ENCODE measurements around the gene LRP11. TPM values are rescaled to one million over a fixed set of nuclear protein-coding genes. Genes with fewer than 3 reads are reported as not detected.

LRP11 gene
- total RNA-seq, 1 experiment from 2014 or later: 17.7 TPM

DNA sequence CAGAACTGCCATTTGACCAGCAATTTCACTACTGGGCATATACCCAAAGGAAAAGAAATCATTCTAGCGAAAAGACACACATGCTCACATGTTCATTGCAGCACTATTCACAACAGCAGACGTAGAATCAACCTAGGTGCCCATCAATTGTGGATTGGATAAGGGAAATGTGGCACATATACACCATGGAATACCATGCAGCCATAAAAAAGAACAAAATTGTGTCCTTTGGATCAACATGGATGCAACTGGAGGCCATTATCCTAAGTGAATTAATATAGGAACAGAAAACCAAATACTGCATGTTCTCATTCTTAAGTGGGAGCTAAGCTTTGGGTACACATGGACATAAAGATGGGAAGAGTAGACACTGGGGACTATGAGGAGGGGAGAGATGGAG, 17.7 kb upstream of the LRP11 start:
- Mint-ChIP-seq H3K4me3 (ENCODE audit: unreplicated experiment) (no peak overlapping the region), H3K27me3 (ENCODE audit: insufficient read depth, unreplicated experiment) (peaks cover 16% of the 10 kb centered on the region), H3K27ac (ENCODE audit: unreplicated experiment) (no peak overlapping the region), H3K4me1 (ENCODE audit: low read depth, unreplicated experiment) (no peaks in the 10 kb centered on the region), H3K9me3 (ENCODE audit: unreplicated experiment) (no peaks in the 10 kb centered on the region), H3K36me3 (ENCODE audit: insufficient read depth, unreplicated experiment) (no peaks in the 10 kb centered on the region)
- TF ChIP-seq, protein P1, sequence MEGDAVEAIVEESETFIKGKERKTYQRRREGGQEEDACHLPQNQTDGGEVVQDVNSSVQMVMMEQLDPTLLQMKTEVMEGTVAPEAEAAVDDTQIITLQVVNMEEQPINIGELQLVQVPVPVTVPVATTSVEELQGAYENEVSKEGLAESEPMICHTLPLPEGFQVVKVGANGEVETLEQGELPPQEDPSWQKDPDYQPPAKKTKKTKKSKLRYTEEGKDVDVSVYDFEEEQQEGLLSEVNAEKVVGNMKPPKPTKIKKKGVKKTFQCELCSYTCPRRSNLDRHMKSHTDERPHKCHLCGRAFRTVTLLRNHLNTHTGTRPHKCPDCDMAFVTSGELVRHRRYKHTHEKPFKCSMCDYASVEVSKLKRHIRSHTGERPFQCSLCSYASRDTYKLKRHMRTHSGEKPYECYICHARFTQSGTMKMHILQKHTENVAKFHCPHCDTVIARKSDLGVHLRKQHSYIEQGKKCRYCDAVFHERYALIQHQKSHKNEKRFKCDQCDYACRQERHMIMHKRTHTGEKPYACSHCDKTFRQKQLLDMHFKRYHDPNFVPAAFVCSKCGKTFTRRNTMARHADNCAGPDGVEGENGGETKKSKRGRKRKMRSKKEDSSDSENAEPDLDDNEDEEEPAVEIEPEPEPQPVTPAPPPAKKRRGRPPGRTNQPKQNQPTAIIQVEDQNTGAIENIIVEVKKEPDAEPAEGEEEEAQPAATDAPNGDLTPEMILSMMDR (IDR thresholded peaks at IDR 0.05; ENCODE audit: insufficient read depth in 1 of 2, low read depth in 1 of 2, low read length in 1 of 2, severe bottlenecking in 1 of 2, unreplicated experiment in 1 of 2): no peak
- H3K9me3 ChIP-seq: no peaks in the 10 kb centered on the region
- no TSS peak for BruUV-seq (replicated peaks)
- no peaks in the 10 kb centered on the region for H3K36me3 ChIP-seq (ENCODE audit: control insufficient read depth, insufficient read depth, low read length)
- no peaks in the 10 kb centered on the region for H3K4me1 ChIP-seq
- DNase-seq: no peak
- ChIA-PET POLR2A (no interaction called here), CTCF (no interaction called here)
- no peaks in the 10 kb centered on the region for H3K27me3 ChIP-seq (replicated peaks; ENCODE audit: control insufficient read depth, insufficient read depth, low read length)
- intact Hi-C loops (cut with micrococcal nuclease; ENCODE audit: unreplicated experiment): loop anchor here (5.0 kb wide), 1 partner anchor 40 kb away; the partner anchor contains the start of gene RAET1G
- no peak overlapping the region for H3K4me3 ChIP-seq (ENCODE audit: low read depth, low read length)

DNA sequence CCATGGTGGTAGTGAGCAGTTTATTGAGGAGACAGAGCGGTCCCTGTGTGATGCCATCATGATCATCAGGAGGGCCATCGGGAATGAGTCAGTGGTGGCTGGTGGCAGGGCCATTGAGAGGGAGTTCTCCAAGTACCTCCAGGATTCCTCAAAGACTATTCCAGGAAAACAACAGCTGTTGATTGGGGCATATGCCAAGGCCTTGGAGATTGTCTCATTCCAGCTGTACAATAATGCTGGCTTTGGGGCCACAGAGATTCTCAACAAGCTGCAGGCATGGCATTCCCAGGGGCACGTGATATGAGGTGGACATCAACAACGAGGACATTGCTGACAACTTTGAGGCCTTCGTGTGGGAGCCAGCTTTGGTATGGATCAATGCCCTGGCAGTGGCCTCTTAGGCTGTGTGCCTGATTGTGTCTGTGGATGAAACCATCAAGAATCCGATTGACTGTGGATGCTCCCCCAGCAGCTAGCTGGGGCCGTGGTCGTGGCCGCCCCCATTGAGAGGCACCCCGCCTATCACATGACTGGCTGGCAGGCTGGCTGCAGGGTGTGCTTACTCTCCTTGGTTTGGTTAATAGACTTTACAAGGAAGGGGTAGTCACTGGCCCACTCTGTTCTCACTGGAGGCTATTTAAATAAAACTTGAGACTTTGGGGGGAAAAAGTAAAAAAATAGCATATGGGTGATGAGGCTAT, 17.1 kb upstream of the LRP11 start:
- ChIA-PET CTCF (no interaction called here), POLR2A (no interaction called here)
- DNase-seq: no peak
- Histone ChIP-seq H3K27me3 (replicated peaks; ENCODE audit: control insufficient read depth, insufficient read depth, low read length) (no peaks in the 10 kb centered on the region), H3K4me3 (ENCODE audit: low read depth, low read length) (no peak overlapping the region), H3K9me3 (no peaks in the 10 kb centered on the region), H3K36me3 (ENCODE audit: control insufficient read depth, insufficient read depth, low read length) (no peaks in the 10 kb centered on the region), H3K4me1 (no peaks in the 10 kb centered on the region)
- Mint-ChIP-seq H3K4me1 (ENCODE audit: low read depth, unreplicated experiment) (no peaks in the 10 kb centered on the region), H3K4me3 (ENCODE audit: unreplicated experiment) (no peak overlapping the region), H3K27me3 (ENCODE audit: insufficient read depth, unreplicated experiment) (peaks cover 16% of the 10 kb centered on the region), H3K9me3 (ENCODE audit: unreplicated experiment) (no peaks in the 10 kb centered on the region), H3K27ac (ENCODE audit: unreplicated experiment) (no peak overlapping the region), H3K36me3 (ENCODE audit: insufficient read depth, unreplicated experiment) (no peaks in the 10 kb centered on the region)
- BruUV-seq (replicated peaks): no TSS peak
- TF ChIP-seq, protein P1 (IDR thresholded peaks at IDR 0.05; ENCODE audit: insufficient read depth in 1 of 2, low read depth in 1 of 2, low read length in 1 of 2, severe bottlenecking in 1 of 2, unreplicated experiment in 1 of 2): no peak
- intact Hi-C loops (cut with micrococcal nuclease; ENCODE audit: unreplicated experiment): loop anchor here (5.0 kb wide), 1 partner anchor 41 kb away; the partner anchor contains the start of gene RAET1G

DNA sequence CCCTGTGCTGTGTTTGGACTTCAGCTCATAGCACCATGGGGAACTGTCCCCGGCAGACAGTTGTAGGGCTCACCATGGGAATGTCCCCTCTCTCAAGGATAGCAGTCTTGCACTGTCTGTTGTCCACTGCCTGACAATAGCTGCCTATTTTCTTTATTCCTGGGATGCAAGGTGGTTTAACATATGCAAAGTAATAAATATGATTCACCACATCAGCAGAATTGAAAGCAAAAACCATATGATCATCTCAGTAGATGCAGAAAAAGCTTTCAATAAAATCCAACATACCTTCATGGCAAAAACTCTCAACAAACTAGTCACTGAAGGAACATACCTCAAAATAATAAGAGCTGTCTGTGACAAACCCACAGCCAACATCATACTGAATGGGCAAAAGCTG, 13.5 kb upstream of the LRP11 start:
- ChIA-PET CTCF (no interaction called here), POLR2A (no interaction called here)
- no peaks in the 10 kb centered on the region for H3K36me3 Mint-ChIP-seq (ENCODE audit: insufficient read depth, unreplicated experiment)
- H3K9me3 ChIP-seq: no peaks in the 10 kb centered on the region
- BruUV-seq (replicated peaks): no TSS peak
- no peaks in the 10 kb centered on the region for H3K4me1 ChIP-seq
- H3K4me3 ChIP-seq (ENCODE audit: low read depth, low read length): no peak overlapping the region
- intact Hi-C loops (cut with micrococcal nuclease; ENCODE audit: unreplicated experiment): no loop called here
- H3K27me3 ChIP-seq (replicated peaks; ENCODE audit: control insufficient read depth, insufficient read depth, low read length): no peaks in the 10 kb centered on the region
- H3K9me3 Mint-ChIP-seq (ENCODE audit: unreplicated experiment): no peaks in the 10 kb centered on the region
- H3K27me3 Mint-ChIP-seq (ENCODE audit: insufficient read depth, unreplicated experiment): peaks cover 23% of the 10 kb centered on the region
- TF ChIP-seq, protein P1 (IDR thresholded peaks at IDR 0.05; ENCODE audit: insufficient read depth in 1 of 2, low read depth in 1 of 2, low read length in 1 of 2, severe bottlenecking in 1 of 2, unreplicated experiment in 1 of 2): no peak
- DNase-seq: no peak
- H3K4me3 Mint-ChIP-seq (ENCODE audit: unreplicated experiment): no peak overlapping the region
- H3K36me3 ChIP-seq (ENCODE audit: control insufficient read depth, insufficient read depth, low read length): no peaks in the 10 kb centered on the region
- no peak overlapping the region for H3K27ac Mint-ChIP-seq (ENCODE audit: unreplicated experiment)
- no peaks in the 10 kb centered on the region for H3K4me1 Mint-ChIP-seq (ENCODE audit: low read depth, unreplicated experiment)
